Hematopoietic multipotent progenitor cell treated with erythropoietin and hydrocortisone succinate and interleukin-3 and kit ligand, for 15 days (in vitro differentiated cells): ENCODE data around the gene PFKFB4.
"Not testable (repeated sequence)": the region's sequence is repeated elsewhere in the genome, so short reads cannot be mapped to it uniquely, and the experiment has no call there.

Experiments used
- DNase-seq: peaks from one replicate; pipeline ENCODE4 v3.0.0-alpha.2; 2015; ENCODE audit warnings: low spot score

Gene PFKFB4

DNA sequence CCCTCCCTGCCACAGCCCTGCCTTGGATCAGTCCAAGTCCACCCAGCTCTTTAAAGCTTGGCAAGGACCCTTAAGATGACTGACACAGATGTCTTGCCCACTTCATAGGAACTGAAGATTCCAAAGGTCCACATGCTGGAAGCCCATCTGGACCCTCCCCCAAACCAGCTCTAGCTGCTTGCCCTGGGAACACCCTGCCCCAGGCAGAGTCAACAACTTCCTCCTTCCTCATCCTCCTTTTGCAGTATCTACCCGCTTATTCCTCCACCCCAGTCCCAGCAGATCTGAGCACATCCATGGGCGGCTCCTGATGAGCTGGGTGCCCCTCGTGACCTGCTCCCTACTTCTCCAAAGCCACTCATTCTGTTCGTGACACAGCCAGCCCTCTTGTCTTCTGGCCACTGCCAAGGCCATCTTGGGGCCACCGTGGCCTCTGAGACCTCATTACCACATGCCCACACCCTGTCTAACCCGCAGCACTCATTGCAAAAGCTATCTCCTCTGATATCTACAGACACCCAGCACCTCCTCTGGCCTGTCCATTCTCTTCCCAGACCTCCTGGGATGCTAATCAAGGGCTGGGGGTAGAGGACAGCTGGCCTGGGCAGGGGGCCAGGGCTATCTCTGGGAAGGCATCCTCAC lies 2.0 kb upstream of the PFKFB4 start:
- no peak for DNase-seq

- DNase-seq = no peak
Measured at GRCh38 chr3:48555949-48556795, 431 bp downstream of the PFKFB4 start.

GRCh38 chr3:48555231-48555948 lies 1.2 kb downstream of the PFKFB4 start:
- DNase-seq = peak; percentile 39

- no peak for DNase-seq
Measured at GRCh38 chr3:48553886-48554845, 2.4 kb downstream of the PFKFB4 start.

- no peak for DNase-seq
Measured at GRCh38 chr3:48553361-48553760, 3.2 kb downstream of the PFKFB4 start.

GRCh38 chr3:48552111-48552951 lies 4.3 kb downstream of the PFKFB4 start:
- DNase-seq = no peak

DNA sequence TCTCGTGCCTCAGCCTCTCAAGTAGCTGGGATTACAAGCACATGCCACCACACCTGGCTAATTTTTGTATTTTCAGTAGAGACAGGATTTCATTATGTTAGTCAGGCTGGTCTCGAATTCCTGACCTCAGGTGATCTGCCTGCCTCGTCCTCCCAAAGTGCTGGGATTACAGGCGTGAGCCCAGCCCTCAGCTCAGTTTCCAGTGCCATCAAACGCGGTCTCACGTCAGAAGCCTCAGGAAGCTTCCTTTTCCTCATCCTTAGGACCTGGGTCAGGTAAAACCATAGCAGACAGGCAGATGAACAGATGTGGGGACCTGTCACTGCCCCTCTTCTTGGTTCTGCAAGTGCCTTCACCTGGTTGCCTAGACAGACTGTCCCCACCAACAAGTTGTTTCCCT lies 5.0 kb downstream of the PFKFB4 start:
- DNase-seq = not testable (repeated sequence)

GRCh38 chr3:48548729-48549705 lies 7.6 kb downstream of the PFKFB4 start:
- DNase-seq = peak; percentile 81

DNA sequence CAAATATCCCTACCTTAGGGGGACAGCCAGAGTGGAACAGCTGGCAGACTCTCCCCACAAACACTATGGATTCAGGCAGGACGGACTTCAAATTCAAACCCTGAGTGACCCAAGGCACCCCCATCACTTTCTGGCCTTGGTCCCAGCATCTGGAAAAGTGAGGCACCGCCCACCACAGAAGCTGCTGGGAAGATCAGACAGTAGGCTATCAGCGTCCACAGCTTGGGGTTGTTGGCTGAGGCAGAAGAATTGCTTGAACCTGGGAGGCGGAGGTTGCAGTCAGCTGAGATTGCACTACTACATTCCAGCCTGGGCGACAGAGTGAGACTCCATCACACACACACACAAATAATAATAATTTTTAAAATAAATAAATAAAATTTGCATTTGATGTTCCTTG lies 8.5 kb downstream of the PFKFB4 start:
- peak; percentile 59 for DNase-seq

- DNase-seq = no peak
Measured at GRCh38 chr3:48546203-48546829, 10.3 kb downstream of the PFKFB4 start.

DNA sequence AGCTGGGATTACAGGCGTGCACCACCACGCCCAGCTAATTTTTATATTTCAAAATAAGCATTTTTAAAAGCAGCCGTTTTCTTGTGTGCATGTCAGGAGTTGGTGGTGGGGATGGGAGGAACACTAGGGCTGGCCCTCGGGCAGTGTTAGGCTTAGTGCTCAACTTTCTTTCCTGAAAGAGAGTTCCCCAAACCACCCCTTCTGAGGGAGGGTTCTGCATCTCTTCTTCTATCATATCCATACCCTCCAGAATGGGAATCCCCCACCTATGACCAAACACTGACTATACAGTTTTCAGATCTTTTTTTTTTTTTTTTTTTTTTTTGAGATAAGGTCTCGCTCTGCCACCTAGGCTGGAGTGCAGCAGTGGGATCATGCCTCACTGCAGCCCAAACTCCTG lies 12.5 kb downstream of the PFKFB4 start:
- no peak for DNase-seq

- DNase-seq = no peak
Measured at GRCh38 chr3:48543271-48543866, 13.2 kb downstream of the PFKFB4 start.

DNA sequence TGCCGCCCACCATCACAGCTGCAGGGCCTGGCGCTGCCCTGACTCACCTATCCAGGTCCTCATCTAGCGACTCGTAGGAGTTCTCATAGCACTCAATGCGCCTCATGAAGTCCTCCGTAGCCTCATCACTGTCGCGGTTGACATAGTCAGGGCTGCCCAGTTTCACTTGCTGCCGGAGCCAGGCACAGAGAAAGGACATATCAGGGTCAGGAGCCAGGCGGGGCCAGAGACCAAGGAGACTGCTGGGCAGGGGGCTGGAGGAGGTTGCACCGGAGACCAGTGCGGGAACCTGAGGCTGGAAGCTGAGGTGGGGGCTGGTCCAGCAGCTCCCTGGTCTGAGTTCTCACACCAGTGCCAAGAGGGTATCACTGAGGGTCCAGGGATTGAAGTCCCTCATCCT lies 18.2 kb downstream of the PFKFB4 start:
- no peak for DNase-seq

GRCh38 chr3:48536785-48537184 lies 19.8 kb downstream of the PFKFB4 start:
- no peak for DNase-seq

DNA sequence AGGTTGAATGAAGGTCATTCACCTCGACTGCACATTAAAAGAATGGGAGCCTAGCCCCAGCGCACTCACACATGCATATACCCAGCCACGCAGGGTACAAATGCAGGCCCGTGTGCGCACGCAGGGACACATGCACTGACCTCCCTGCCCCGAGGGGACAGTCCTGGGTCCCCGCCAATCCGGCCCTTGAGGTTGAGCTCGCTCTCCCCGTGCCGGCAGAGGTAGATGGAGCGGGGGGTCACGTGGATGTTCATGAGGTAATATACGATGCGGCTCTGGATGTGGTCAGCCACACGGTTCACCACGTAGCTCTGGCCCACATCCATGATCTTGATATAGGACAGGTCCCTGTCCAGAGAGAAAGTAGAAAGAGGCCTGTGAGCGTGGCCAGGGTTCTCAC lies 20.5 kb downstream of the PFKFB4 start:
- DNase-seq = no peak

DNA sequence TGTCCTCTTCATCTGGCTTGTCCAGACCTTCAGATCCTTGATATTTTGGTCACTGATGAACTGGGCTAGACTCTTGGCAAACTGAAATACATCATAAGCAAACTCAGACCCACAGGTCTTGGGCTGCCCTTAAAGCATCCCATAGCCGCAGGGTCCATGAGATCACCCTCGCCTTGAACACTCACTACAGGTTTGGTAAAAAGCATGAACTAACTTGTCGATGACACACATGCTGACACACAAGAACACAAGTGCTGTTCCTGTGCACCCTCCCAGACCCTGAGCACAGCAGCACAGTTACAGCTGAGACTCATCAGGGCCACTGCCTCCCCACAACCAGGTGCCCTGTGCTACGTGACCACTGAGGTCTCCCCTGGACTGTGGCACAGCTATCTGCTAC lies 21.0 kb downstream of the PFKFB4 start:
- no peak for DNase-seq

- DNase-seq = no peak
Measured at GRCh38 chr3:48532977-48533337, 23.6 kb downstream of the PFKFB4 start.

GRCh38 chr3:48532271-48532976 lies 24.2 kb downstream of the PFKFB4 start:
- no peak for DNase-seq
